ENCODE data around the gene LCN10. TPM values are rescaled to one million over a fixed set of nuclear protein-coding genes. Genes with fewer than 3 reads are reported as not detected.

Gene LCN10
- total RNA-seq (ENCODE audit: low replicate concordance), result not detected in 2 replicates

- Histone ChIP-seq H3K9me3 (ENCODE audit: low read depth) (no peaks in the 10 kb centered on the region), H2AFZ (replicated peaks) (no peak within 1 kb of the TSS), H3F3A (ENCODE audit: low read depth) (no peaks in the 10 kb centered on the region), H3K79me2 (ENCODE audit: low read depth) (no peaks in the 10 kb centered on the region), H3K27ac (no peak within 1 kb of the TSS), H4K20me1 (ENCODE audit: low read depth) (no peaks in the 10 kb centered on the region), H3K4me3 (no peak within 1 kb of the TSS), H3K27me3 (peaks cover 6% of the 10 kb centered on the region), H3K4me2 (peak within 1 kb of the TSS; percentile 33), H3K4me1 (peaks cover 11% of the 10 kb centered on the region), H3K36me3 (no peaks in the 10 kb centered on the region), H3K9ac (no peak within 1 kb of the TSS)
- peak; percentile 79 for DNase-seq (ENCODE audit: low spot score)
- Mint-ChIP-seq H3K27ac (no peak within 1 kb of the TSS), H3K4me3 (no peak within 1 kb of the TSS), H3K27me3 (ENCODE audit: insufficient read depth, low read depth) (peaks cover 7% of the 10 kb centered on the region), H3K9me3 (no peaks in the 10 kb centered on the region), H3K4me1 (no peaks in the 10 kb centered on the region), H3K36me3 (no peaks in the 10 kb centered on the region)
- TF ChIP-seq CTCF (IDR thresholded peaks at IDR 0.05), result peak; percentile 57
- no peak for TF ChIP-seq EZH2 (IDR thresholded peaks at IDR 0.05)
These were observed at the start of gene LCN10 for GRCh38 chr9:136742591-136743391. LCN10 (minus strand) TSS chr9:136742940; CDS start chr9:136742903, 37 bp downstream.

- peaks cover 29% of the 10 kb centered on the region for H3K4me1 ChIP-seq
- H2AFZ ChIP-seq (replicated peaks), result no peak overlapping the region
- H3K27me3 ChIP-seq, result peaks cover 13% of the 10 kb centered on the region
- Mint-ChIP-seq H3K27ac (no peak overlapping the region), H3K9me3 (no peaks in the 10 kb centered on the region), H3K4me1 (peaks cover 40% of the 10 kb centered on the region), H3K4me3 (peak overlapping the region; percentile 86), H3K27me3 (ENCODE audit: insufficient read depth, low read depth) (peaks cover 11% of the 10 kb centered on the region), H3K36me3 (peaks cover 1% of the 10 kb centered on the region)
- H3K9me3 ChIP-seq (ENCODE audit: low read depth), result no peaks in the 10 kb centered on the region
- no peak overlapping the region for H3K9ac ChIP-seq
- H3K79me2 ChIP-seq (ENCODE audit: low read depth), result no peaks in the 10 kb centered on the region
- H4K20me1 ChIP-seq (ENCODE audit: low read depth), result peaks cover 10% of the 10 kb centered on the region
- TF ChIP-seq CTCF (IDR thresholded peaks at IDR 0.05) (peak; percentile 95), EZH2phosphoT487 (IDR thresholded peaks at IDR 0.05) (no peak)
- H3K4me2 ChIP-seq, result peak overlapping the region; percentile 88
- H3K27ac ChIP-seq, result no peak overlapping the region
- H3K36me3 ChIP-seq, result no peaks in the 10 kb centered on the region
- peak; percentile 70 for DNase-seq (ENCODE audit: low spot score)
- peaks cover 27% of the 10 kb centered on the region for H3F3A ChIP-seq (ENCODE audit: low read depth)
- H3K4me3 ChIP-seq, result peak overlapping the region; percentile 62
These were observed 49.0 kb upstream of the LCN10 start for GRCh38 chr9:136791516-136792276.

- Histone ChIP-seq H3K9ac (no peak within 1 kb of the TSS), H3K27me3 (peaks cover 16% of the 10 kb centered on the region), H4K20me1 (ENCODE audit: low read depth) (peaks cover 10% of the 10 kb centered on the region), H2AFZ (replicated peaks) (no peak within 1 kb of the TSS), H3K9me3 (ENCODE audit: low read depth) (no peaks in the 10 kb centered on the region), H3K4me1 (peaks cover 20% of the 10 kb centered on the region), H3K36me3 (no peaks in the 10 kb centered on the region), H3K27ac (no peak within 1 kb of the TSS), H3K79me2 (ENCODE audit: low read depth) (no peaks in the 10 kb centered on the region), H3K4me2 (peak within 1 kb of the TSS; percentile 88), H3F3A (ENCODE audit: low read depth) (peaks cover 20% of the 10 kb centered on the region), H3K4me3 (peak within 1 kb of the TSS; percentile 62)
- peaks cover 32% of the 10 kb centered on the region for H3K4me1 Mint-ChIP-seq
- DNase-seq (ENCODE audit: low spot score), result peak; percentile 100
- no peaks in the 10 kb centered on the region for H3K9me3 Mint-ChIP-seq
- peaks cover 1% of the 10 kb centered on the region for H3K36me3 Mint-ChIP-seq
- peaks cover 6% of the 10 kb centered on the region for H3K27me3 Mint-ChIP-seq (ENCODE audit: insufficient read depth, low read depth)
- H3K27ac Mint-ChIP-seq, result no peak within 1 kb of the TSS
- H3K4me3 Mint-ChIP-seq, result peak within 1 kb of the TSS; percentile 86
- TF ChIP-seq EZH2phosphoT487 (IDR thresholded peaks at IDR 0.05), result no peak
- no peak for TF ChIP-seq EZH2 (IDR thresholded peaks at IDR 0.05)
- no peak for TF ChIP-seq CTCF (IDR thresholded peaks at IDR 0.05)
These were observed 48.1 kb upstream of the LCN10 start, which contains the start of gene TMEM141 for GRCh38 chr9:136790640-136791515. TMEM141 (plus strand) TSS chr9:136791344; CDS start chr9:136791371, 27 bp downstream.
